ENCODE measurements around the gene AKTIP. TPM values are rescaled to one million over a fixed set of nuclear protein-coding genes. Genes with fewer than 3 reads are reported as not detected.

The AKTIP gene
- total RNA-seq (2022; extraction: Qiagen RNA extraction), result 20.0 to 30.5 TPM (median 25.7 TPM) in 5 replicates

GRCh38 chr16:53502331-53503269 lies at the start of gene AKTIP:
Gene AKTIP, minus strand, starts transcription at chr16:53503209. Its CDS starts 2,950 bp downstream, at chr16:53500259.

Other genes starting within 250 kb of the AKTIP start
- 8.8 to 15.5 TPM (median 12.6 TPM) in 5 replicates for gene RBL2, start 68.7 kb downstream of the AKTIP start, total RNA-seq (2022; extraction: Qiagen RNA extraction)
- gene RPGRIP1L, start 200.7 kb upstream of the AKTIP start, total RNA-seq (2022; extraction: Qiagen RNA extraction), result 9.0 to 12.3 TPM (median 9.9 TPM) in 5 replicates
- gene FTO, start 200.9 kb upstream of the AKTIP start, total RNA-seq (2022; extraction: Qiagen RNA extraction), result 24.0 to 46.0 TPM (median 28.4 TPM) in 5 replicates